ENCODE results near the gene DNPEP. TPM values are rescaled to one million over a fixed set of nuclear protein-coding genes. Genes with fewer than 3 reads are reported as not detected.

DNPEP gene
- total RNA-seq, 2 donors from 2014 or later = 42.7 to 51.2 TPM

GRCh38 chr2:219418155-219419011, 30.7 kb upstream of the DNPEP start, which contains the start of gene DES:
Gene DES, plus strand, starts transcription at chr2:219418377. Its CDS starts 86 bp downstream, at chr2:219418463.
- DNase-seq (ENCODE audit: low spot score) (no peak), ATAC-seq (ENCODE audit: insufficient number of reproducible peaks, low FRiP score, low read depth) (no peak)

GRCh38 chr2:219417374-219417773, 29.7 kb upstream of the DNPEP start:
- ATAC-seq (ENCODE audit: insufficient number of reproducible peaks, low FRiP score, low read depth) (no peak), DNase-seq (ENCODE audit: low spot score) (no peak)
- peak overlapping the region; percentile 65 to 80 for H3K27ac ChIP-seq
- H3K27me3 ChIP-seq (replicated peaks; ENCODE audit: insufficient read depth) = no peaks in the 10 kb centered on the region
- H3K4me1 ChIP-seq (ENCODE audit: control insufficient read depth in 1 of 2, low read depth in 2 of 2) = peaks cover 18 to 42% of the 10 kb centered on the region in 2 donors
- TF ChIP-seq CTCF (IDR thresholded peaks at IDR 0.05) = no peak
- peaks cover 2% of the 10 kb centered on the region for H3K9me3 ChIP-seq
- H3K36me3 ChIP-seq = no peaks in the 10 kb centered on the region
- H3K4me3 ChIP-seq = no peak overlapping the region

More at GRCh38 chr2:219418155-219419011, 30.7 kb upstream of the DNPEP start, which contains the start of gene DES:
- Histone ChIP-seq H3K4me3 (peak within 1 kb of the TSS; percentile 62), H3K27me3 (replicated peaks; ENCODE audit: insufficient read depth) (no peaks in the 10 kb centered on the region), H3K27ac (peak within 1 kb of the TSS; percentile 65 to 80), H3K9me3 (no peaks in the 10 kb centered on the region), H3K4me1 (ENCODE audit: control insufficient read depth in 1 of 2, low read depth in 2 of 2) (peaks cover 18 to 46% of the 10 kb centered on the region in 2 donors), H3K36me3 (no peaks in the 10 kb centered on the region)
- no peak for TF ChIP-seq CTCF (IDR thresholded peaks at IDR 0.05)

DNA sequence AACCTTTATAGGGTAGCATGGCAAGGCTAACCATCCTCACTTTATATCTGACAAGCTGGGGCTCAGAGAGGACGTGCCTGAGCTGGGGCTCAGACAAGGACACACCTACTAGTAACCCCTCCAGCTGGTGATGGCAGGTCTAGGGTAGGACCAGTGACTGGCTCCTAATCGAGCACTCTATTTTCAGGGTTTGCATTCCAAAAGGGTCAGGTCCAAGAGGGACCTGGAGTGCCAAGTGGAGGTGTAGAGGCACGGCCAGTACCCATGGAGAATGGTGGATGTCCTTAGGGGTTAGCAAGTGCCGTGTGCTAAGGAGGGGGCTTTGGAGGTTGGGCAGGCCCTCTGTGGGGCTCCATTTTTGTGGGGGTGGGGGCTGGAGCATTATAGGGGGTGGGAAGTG, 29.2 kb upstream of the DNPEP start:
- Histone ChIP-seq H3K27ac (peak overlapping the region; percentile 65 to 80), H3K9me3 (peaks cover 2% of the 10 kb centered on the region), H3K27me3 (replicated peaks; ENCODE audit: insufficient read depth) (no peaks in the 10 kb centered on the region), H3K36me3 (no peaks in the 10 kb centered on the region), H3K4me3 (no peak overlapping the region), H3K4me1 (ENCODE audit: control insufficient read depth in 1 of 2, low read depth in 2 of 2) (peaks cover 18 to 42% of the 10 kb centered on the region in 2 donors)
- no peak for TF ChIP-seq CTCF (IDR thresholded peaks at IDR 0.05)
- DNase-seq (ENCODE audit: low spot score) = no peak
- no peak for ATAC-seq (ENCODE audit: insufficient number of reproducible peaks, low FRiP score, low read depth)

DNA sequence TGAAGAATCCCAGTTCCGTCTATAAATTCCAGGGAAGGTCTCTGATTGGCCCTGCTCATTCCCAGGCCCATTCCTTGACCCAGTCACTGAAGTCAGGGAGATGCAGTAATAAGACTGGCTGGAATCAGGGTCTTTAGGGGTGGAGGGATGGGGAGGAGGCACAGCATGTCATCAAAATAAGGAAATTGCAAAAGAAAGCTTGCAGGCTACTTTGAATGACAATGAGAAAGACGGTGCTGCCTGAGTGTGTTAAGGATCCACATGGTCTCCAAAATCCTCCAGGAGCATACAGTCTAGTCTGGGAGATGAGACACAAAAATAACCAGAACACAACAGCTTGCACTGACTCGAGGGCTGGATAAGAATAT, 28.5 kb upstream of the DNPEP start:
- no peaks in the 10 kb centered on the region for H3K27me3 ChIP-seq (replicated peaks; ENCODE audit: insufficient read depth)
- TF ChIP-seq CTCF (IDR thresholded peaks at IDR 0.05) = no peak
- H3K4me1 ChIP-seq (ENCODE audit: control insufficient read depth in 1 of 2, low read depth in 2 of 2) = peaks cover 18 to 42% of the 10 kb centered on the region in 2 donors
- no peak overlapping the region for H3K4me3 ChIP-seq
- DNase-seq (ENCODE audit: low spot score) = no peak
- H3K36me3 ChIP-seq = no peaks in the 10 kb centered on the region
- peaks cover 2% of the 10 kb centered on the region for H3K9me3 ChIP-seq
- no peak for ATAC-seq (ENCODE audit: insufficient number of reproducible peaks, low FRiP score, low read depth)
- peak overlapping the region in 1 of 2 donors; percentile 80 for H3K27ac ChIP-seq

GRCh38 chr2:219415580-219416234, 28.0 kb upstream of the DNPEP start:
- H3K27ac ChIP-seq = no peak overlapping the region
- no peak for TF ChIP-seq CTCF (IDR thresholded peaks at IDR 0.05)
- no peak for DNase-seq (ENCODE audit: low spot score)

More at GRCh38 chr2:219415580-219416234, 28.0 kb upstream of the DNPEP start:
- Histone ChIP-seq H3K27me3 (replicated peaks; ENCODE audit: insufficient read depth) (no peaks in the 10 kb centered on the region), H3K4me3 (no peak overlapping the region), H3K4me1 (ENCODE audit: control insufficient read depth in 1 of 2, low read depth in 2 of 2) (peaks cover 18 to 42% of the 10 kb centered on the region in 2 donors), H3K36me3 (no peaks in the 10 kb centered on the region), H3K9me3 (peaks cover 2% of the 10 kb centered on the region)
- no peak for ATAC-seq (ENCODE audit: insufficient number of reproducible peaks, low FRiP score, low read depth)

All from thoracic aorta (tissue), 2 donors.